Transverse colon (tissue), 4 donors: ENCODE measurements around the gene TMCC3.

ENCODE experiments used
- EP300 ChIP-seq: sonication (generic); formaldehyde crosslinking; IDR thresholded peaks from one replicate; pipeline ENCODE4 v1.6.1; 2017; ENCODE audit warnings: antibody characterized with exemption, low read depth
- POLR2A ChIP-seq: fragments of 450-650 bp; IDR thresholded peaks from one replicate; pipeline ENCODE4 v1.6.1; 2016; ENCODE audit warnings: antibody characterized with exemption, mild to moderate bottlenecking, moderate library complexity
- POLR2AphosphoS5 ChIP-seq, 3 donors: sonication (generic); formaldehyde crosslinking; IDR thresholded peaks; one replicate each; pipeline ENCODE4 v1.6.1; 2016; ENCODE audit warnings: antibody characterized with exemption in 3 of 3
- TF ChIP-seq, protein P1 (sequence below), 5 experiments: fragments of 200-600 bp in 3 of 5; fragments of 450-650 bp in 2 of 5; sonication (generic) in 3 of 5; IDR thresholded peaks; 1 replicate in 2 of 5; 2 replicates in 3 of 5; pipeline ENCODE4 v1.5.1; 2016 to 2017; ENCODE audit warnings: antibody characterized with exemption in 5 of 5, inconsistent platforms in 3 of 5, mild to moderate bottlenecking in 2 of 5, moderate library complexity in 1 of 5

DNA sequence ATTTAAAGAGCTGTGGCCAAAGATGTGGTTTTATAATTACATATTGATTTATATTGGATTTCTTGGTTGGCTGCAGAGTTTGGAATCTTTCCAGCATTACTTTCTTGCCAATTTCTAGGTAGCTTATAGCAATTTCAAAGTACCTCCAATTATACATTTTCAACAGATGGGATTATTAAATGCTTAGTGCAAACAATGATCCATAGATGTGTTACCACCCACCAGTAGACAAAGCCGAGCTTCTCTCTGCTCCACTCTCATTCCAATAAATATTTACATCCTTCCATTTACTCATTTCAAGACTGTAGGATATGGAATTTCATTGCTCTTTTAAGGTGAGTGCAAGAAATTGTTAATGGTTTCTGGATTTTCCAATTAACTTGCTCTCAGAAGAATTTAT lies 21.6 kb upstream of the TMCC3 start:
- no peak for TF ChIP-seq POLR2AphosphoS5 (IDR thresholded peaks at IDR 0.05)
- TF ChIP-seq, protein P1, sequence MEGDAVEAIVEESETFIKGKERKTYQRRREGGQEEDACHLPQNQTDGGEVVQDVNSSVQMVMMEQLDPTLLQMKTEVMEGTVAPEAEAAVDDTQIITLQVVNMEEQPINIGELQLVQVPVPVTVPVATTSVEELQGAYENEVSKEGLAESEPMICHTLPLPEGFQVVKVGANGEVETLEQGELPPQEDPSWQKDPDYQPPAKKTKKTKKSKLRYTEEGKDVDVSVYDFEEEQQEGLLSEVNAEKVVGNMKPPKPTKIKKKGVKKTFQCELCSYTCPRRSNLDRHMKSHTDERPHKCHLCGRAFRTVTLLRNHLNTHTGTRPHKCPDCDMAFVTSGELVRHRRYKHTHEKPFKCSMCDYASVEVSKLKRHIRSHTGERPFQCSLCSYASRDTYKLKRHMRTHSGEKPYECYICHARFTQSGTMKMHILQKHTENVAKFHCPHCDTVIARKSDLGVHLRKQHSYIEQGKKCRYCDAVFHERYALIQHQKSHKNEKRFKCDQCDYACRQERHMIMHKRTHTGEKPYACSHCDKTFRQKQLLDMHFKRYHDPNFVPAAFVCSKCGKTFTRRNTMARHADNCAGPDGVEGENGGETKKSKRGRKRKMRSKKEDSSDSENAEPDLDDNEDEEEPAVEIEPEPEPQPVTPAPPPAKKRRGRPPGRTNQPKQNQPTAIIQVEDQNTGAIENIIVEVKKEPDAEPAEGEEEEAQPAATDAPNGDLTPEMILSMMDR (IDR thresholded peaks at IDR 0.05): no peak
- no peak for TF ChIP-seq POLR2A
- TF ChIP-seq EP300: no peak
